HG03432 (cell line): ENCODE results near the gene FRRS1.
"Not testable (repeated sequence)": the region's sequence is repeated elsewhere in the genome, so short reads cannot be mapped to it uniquely, and the experiment has no call there.

Experiments
- ATAC-seq: cut with Tn5 transposase; IDR thresholded peaks from one replicate; pipeline ENCODE4 v1.9.1; 2021; ENCODE audit warnings: mild to moderate bottlenecking, moderate library complexity; ENCODE audit not compliant: unreplicated experiment

Gene FRRS1

GRCh38 chr1:99768524-99769245 is 2.2 kb upstream of the FRRS1 start:
- no peak for ATAC-seq

- ATAC-seq = no peak
Measured at GRCh38 chr1:99768104-99768503, 1.7 kb upstream of the FRRS1 start.

DNA sequence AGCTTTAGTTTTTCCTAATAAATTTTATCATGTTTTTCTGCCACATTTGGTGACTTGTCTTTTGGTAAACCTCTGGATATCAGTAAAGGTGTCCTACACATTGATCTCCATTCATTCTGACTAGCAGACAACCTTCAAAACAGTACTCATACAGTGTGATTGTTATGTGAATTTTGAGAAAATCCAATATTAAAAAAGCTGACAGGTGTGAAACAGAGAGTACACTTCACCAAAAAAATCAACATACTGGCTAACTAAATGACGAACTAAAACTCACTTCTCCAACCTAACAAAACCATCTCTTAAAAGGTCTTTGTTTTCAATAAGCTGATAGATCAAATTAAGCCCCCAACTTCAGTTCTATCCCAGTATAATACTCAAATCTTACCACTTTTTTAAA is 1.5 kb downstream of the FRRS1 start:
- ATAC-seq = no peak

DNA sequence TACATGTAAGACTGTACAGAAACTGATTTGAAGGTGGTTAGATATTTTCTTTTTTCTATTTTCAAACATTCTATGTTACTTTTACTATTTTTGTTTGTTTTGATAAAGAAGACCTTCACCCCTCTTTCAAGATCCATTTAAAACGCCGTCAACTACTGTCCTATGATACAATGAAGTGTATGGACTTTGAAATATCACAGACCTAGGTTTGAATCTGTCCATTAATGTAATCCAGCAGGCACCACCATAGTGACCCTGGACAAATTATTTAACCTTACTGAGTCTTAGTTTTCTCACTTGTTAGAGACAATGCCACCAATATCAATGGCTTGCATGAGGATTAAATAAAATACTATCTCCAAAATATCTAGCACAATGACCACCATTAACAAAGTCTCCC is 2.0 kb downstream of the FRRS1 start:
- ATAC-seq = no peak

DNA sequence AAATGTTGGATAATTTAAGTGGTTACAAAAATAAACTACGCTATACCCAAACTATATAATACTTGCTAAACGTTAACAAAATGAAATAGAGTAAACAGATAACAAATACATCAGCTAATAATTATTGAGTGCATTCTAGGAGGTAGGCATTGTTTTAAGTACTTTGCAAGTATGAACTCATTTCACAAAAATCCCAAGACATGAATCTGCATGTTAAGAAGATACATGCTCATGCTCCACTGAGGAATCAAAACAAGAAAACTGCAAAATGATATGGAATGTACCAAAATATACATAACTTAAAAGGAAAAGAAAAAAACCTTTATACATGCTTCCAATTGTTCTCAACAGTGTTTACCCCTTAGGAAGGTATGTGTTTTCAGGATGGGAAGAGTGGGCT is 2.5 kb downstream of the FRRS1 start:
- no peak for ATAC-seq

DNA sequence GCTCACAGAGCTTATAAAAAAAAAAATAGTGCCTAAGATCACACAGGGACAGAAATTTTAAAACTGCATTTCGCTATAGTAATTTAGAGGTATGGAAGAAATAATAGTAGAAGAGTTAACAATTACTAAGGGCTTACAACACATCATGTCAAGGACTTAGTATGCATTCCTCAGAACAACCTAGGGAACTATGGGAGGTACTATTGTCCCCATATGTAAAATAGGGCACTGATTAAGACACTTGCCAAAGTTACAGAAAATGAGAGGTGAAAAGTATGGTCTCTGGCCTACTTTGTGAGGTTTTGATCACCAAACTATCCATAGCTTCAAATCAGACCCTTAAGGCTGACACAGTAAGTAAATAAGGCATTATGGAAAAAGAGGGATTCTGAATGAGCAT is 4.7 kb downstream of the FRRS1 start:
- no peak for ATAC-seq

DNA sequence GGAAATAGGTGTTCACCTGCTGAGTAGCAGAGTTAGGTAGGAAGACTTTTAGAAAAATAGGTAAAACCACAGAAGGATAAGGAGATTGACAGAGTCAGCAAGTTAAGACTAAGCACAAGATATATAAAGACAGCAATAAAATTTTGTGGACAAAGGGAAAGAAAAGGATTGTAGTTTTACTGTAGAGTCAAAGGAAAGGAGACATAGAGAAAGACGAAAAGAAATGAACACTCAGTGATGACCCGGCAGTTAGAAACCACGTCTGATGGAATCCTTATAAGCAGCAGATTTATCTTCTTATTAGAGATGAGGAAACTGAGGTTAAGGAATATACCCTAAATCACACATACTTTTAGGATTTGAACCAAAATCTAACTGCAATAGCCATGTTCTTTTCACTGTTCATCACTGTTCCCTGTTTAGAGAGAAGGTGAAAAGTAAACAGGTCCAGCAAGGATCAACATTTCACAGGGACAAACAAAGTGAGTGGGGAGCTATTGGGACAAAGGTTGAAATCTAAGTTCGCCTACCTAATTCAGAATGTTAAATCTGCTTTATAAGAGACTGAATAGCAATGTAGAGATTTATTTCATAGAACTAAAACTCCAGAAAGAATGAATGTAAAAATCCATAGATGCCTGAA is 6.8 kb downstream of the FRRS1 start:
- ATAC-seq = no peak

GRCh38 chr1:99758686-99759517 is 7.5 kb downstream of the FRRS1 start:
- ATAC-seq = not testable (repeated sequence)

DNA sequence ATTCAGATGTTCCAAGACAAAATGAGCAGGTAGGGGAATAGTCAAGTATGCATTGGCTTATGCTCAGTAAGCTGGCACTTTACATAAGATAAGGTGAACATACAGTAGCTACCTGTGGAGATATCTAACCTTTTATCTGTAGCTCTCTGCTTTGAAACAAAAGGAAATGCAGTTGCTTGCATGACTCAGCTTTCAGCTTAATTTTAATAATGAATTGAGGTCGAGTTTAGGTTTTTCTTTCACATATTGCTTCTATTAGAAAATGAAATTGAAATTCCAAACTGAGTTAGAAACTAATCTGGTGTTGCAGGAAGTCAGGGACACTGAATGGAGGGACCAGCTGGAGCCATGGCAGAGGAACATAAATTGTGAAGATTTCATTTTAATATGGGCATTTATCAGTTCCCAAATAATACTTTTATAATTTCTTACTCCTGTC is 8.3 kb downstream of the FRRS1 start:
- peak; percentile 87 for ATAC-seq

DNA sequence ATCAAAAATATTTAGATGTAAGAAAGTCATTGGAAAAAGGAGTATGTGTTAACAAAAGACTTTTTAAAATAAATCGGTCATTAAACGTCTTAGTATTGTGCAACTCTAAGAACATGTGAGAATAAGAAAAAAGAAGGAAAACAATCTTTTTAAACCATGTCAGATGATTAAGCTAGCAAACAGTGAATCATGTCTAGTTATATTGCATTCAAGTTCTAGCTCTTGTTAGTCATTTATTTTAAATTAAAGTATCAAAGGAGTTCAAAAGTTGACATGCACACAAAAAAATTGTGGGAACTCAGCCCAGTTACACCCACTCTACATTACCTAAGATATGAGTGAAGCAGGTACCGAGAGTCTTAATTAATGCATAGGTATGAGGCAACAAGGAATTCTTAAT is 9.8 kb downstream of the FRRS1 start:
- ATAC-seq = no peak

- no peak for ATAC-seq
Measured at GRCh38 chr1:99755664-99756063, 10.8 kb downstream of the FRRS1 start.

DNA sequence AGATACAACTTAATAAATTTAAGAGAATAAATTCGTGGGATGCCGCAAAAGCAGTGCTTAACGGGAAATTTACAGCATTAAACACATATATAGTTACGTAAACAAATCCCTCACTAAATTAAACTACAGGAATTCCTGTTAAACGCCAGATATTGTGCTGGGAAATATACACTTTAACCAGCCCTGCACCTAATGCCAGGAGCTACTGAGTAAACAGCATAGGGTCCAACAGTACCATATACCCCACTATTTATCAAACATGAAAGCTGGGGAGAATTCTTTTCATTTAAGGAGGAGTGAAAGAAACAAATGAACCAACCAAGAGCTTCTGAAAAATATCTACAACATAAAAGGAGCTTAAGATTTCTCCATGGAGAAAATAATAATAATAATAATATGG is 11.7 kb downstream of the FRRS1 start:
- no peak for ATAC-seq

DNA sequence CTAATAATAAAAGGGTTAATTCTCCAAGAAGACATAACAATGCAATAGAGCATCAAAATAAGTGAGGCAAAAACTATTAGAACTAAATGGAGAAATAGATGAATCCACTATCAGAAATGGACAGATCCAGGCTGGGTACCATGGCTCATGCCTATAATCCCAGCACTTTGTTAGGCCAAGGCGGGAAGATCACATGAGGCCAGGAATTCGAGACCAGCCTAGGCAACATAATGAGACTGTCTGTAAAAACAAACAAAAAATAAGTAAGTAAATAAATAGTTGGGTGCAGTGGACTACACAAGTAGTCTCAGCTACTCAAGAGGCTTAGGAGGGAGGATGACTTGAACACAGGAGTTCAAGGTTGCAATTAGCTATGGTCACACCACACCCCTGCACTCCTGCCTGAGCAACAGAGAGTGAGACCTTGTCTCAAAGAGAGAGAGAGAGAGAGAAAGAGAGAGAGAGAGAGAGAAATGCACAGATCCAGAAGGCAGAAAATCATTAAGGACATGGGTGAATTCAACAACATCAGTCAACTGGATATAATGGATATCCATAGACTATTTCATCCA is 12.3 kb downstream of the FRRS1 start:
- ATAC-seq = no peak

DNA sequence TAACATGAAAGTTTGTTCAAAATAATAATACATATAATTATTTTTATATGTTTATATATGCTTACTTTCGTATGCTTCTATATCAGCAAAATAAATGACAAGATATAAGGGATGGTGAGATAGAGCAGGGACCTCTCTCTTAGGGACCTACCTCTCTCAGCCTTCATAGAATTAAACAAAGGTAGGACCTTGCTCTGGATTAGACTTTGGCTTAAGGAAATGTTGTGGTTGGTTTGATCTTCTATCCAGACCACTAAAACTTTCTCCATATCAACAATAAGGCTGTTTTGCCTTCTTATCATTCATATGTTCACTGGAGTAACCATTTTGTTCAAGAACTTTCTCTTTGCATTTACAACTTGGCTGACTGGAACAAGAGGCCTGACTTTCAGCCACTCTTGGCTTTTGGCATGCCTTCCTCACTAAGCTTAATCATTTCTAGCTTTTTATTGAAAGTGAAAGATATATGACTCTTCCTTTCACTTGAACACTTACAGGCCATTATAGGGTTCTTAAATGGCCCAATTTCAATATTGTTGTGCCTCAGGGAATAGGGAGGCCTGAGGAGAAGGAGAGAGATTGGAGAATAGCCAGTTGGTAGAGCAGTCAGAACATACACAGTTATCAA is 14.4 kb downstream of the FRRS1 start:
- ATAC-seq = peak; percentile 76

GRCh38 chr1:99749504-99750347 is 16.7 kb downstream of the FRRS1 start:
- ATAC-seq = peak; percentile 92

DNA sequence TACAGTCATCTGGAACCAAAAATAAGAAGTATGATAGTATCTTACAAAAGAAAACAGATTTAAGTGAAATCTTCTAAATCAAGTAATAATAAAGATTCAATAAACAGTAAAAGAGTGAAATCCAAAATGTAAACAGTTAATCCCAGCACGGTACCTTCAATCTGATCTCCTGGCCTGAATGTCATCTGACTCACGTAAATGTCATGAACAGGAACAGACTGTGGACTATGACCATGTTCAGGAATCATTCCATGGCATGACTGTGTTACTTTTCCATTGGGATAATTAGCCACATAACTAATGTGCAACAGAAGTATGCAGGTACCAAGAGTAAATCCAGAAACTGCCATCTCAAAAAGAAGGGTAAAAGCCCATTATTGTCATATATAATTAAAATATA is 18.0 kb downstream of the FRRS1 start:
- no peak for ATAC-seq

DNA sequence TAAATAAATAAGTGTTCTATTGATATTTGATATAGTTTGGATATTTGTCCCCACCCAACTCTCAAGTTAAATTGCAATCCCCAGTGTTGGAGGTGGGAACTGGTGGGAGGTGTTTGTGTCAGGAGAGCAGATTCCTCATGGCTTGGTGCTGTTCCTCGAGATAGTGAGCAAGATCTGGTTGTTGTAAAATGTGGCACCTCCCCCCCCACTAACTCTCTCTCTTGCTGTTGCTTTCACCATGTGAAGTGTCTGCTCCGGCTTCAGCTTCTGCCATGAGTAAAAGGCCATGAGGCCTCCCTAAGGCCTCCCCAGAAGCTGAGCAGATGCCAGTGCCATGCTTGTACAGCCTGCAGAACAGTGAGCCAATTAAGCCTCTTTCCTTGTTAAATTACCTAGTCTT is 20.8 kb downstream of the FRRS1 start:
- no peak for ATAC-seq

- ATAC-seq = no peak
Measured at GRCh38 chr1:99745061-99745460, 21.4 kb downstream of the FRRS1 start.

GRCh38 chr1:99740141-99740540 is 26.3 kb downstream of the FRRS1 start:
- ATAC-seq = no peak

GRCh38 chr1:99738858-99739465 is 27.5 kb downstream of the FRRS1 start:
- no peak for ATAC-seq
